ENCODE results near the gene ARID4B.

DNA sequence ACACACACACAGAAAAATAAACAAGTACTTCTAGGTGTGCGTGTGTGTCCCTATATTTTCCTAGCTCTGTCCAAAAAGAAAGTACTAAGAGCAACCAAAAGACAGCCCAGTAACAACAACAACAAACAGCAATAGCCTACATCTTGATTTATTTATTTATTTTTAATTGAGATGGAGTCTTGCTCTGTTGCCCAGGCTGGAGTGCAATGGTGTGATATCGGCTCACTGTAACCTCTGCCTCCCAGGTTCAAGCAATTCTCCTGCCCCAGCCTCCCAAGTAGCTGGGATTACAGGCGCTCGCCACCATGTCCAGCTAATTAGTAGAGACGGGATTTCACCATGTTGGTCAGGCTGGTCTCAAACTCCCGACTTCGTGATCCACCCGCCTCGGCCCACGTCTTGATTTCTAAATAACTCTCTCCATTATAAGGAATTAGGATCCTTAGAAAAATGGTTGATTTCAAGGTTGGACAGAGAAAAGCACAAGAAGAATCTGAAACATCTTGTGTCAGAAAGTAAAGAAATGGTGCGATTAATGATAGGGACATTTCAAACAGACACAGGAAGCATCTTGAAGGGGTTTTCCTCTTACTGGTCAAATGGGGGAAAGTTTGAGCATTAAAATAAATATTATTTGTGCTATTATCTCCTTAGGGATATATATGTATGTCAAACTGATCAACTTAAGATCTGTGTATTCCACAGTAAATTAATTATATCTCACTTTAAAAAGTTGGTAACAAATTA is 59.4 kb downstream of the ARID4B start:
- TF ChIP-seq, protein P1, sequence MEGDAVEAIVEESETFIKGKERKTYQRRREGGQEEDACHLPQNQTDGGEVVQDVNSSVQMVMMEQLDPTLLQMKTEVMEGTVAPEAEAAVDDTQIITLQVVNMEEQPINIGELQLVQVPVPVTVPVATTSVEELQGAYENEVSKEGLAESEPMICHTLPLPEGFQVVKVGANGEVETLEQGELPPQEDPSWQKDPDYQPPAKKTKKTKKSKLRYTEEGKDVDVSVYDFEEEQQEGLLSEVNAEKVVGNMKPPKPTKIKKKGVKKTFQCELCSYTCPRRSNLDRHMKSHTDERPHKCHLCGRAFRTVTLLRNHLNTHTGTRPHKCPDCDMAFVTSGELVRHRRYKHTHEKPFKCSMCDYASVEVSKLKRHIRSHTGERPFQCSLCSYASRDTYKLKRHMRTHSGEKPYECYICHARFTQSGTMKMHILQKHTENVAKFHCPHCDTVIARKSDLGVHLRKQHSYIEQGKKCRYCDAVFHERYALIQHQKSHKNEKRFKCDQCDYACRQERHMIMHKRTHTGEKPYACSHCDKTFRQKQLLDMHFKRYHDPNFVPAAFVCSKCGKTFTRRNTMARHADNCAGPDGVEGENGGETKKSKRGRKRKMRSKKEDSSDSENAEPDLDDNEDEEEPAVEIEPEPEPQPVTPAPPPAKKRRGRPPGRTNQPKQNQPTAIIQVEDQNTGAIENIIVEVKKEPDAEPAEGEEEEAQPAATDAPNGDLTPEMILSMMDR (IDR thresholded peaks at IDR 0.05; ENCODE audit: low read depth, low read length), result no peak
- TF ChIP-seq EZH2phosphoT487 (IDR thresholded peaks at IDR 0.05; ENCODE audit: low read depth), result no peak
